Endodermal cell (in vitro differentiated cells): ENCODE measurements around the gene ANKRD31. TPM values are rescaled to one million over a fixed set of nuclear protein-coding genes. Genes with fewer than 3 reads are reported as not detected.
"Not testable (repeated sequence)": the region's sequence is repeated elsewhere in the genome, so short reads cannot be mapped to it uniquely, and the experiment has no call there.

Experiments
- DNase-seq: peaks from one replicate; pipeline ENCODE4 v3.0.0-alpha.2; 2017
- H3K27ac ChIP-seq: 2 replicates; pipeline ENCODE4 v1.5.1; 2013; ENCODE audit warnings: mild to moderate bottlenecking, low read depth, low read length, moderate library complexity
- H3K27me3 ChIP-seq: 2 replicates; pipeline ENCODE4 v1.6.1; 2013; ENCODE audit warnings: mild to moderate bottlenecking, low read length, moderate library complexity; ENCODE audit not compliant: insufficient read depth, control insufficient read depth, poor library complexity, severe bottlenecking
- H3K36me3 ChIP-seq: 2 replicates; pipeline ENCODE4 v1.7.0; 2013; ENCODE audit warnings: mild to moderate bottlenecking, low read length, moderate library complexity; ENCODE audit not compliant: control insufficient read depth, insufficient read depth
- H3K4me1 ChIP-seq: one replicate; pipeline ENCODE4 v1.7.0; 2013; ENCODE audit warnings: low read length; ENCODE audit not compliant: control insufficient read depth, insufficient read depth
- H3K4me3 ChIP-seq: 2 replicates; pipeline ENCODE4 v1.5.1; 2013; ENCODE audit warnings: mild to moderate bottlenecking, low read length, moderate library complexity
- H3K9ac ChIP-seq: 2 replicates; pipeline ENCODE4 v1.6.1; 2013; ENCODE audit warnings: mild to moderate bottlenecking, low read length, moderate library complexity; ENCODE audit not compliant: poor library complexity, severe bottlenecking; ENCODE audit errors: extremely low read depth
- H3K9me3 ChIP-seq: 2 replicates; pipeline ENCODE4 v1.6.1; 2013; ENCODE audit warnings: mild to moderate bottlenecking, low read length, moderate library complexity; ENCODE audit not compliant: control insufficient read depth
- H3K27ac Mint-ChIP-seq: 2 replicates; pipeline ENCODE4 v1.8.0; 2020; ENCODE audit warnings: mixed read lengths
- H3K27me3 Mint-ChIP-seq: 2 replicates; pipeline ENCODE4 v1.8.0; 2021; ENCODE audit warnings: mild to moderate bottlenecking, mixed read lengths; ENCODE audit not compliant: insufficient read depth
- H3K36me3 Mint-ChIP-seq: 2 replicates; pipeline ENCODE4 v1.8.0; 2020; ENCODE audit warnings: low read depth, mixed read lengths
- H3K4me1 Mint-ChIP-seq: 2 replicates; pipeline ENCODE4 v1.8.0; 2020; ENCODE audit warnings: mixed read lengths
- H3K4me3 Mint-ChIP-seq: 2 replicates; pipeline ENCODE4 v1.8.0; 2020; ENCODE audit warnings: mild to moderate bottlenecking, moderate library complexity, mixed read lengths
- H3K9me3 Mint-ChIP-seq: 2 replicates; pipeline ENCODE4 v1.8.0; 2020; ENCODE audit warnings: mild to moderate bottlenecking, mixed read lengths
- WGBS, 2 experiments: methylation state at CpG; one replicate each; pipeline versions ENCODE4 v1.1.5 to v1.1.7; 2013; ENCODE audit warnings: missing lambda C conversion rate in 2 of 2, mixed read lengths in 1 of 2; ENCODE audit not compliant: insufficient coverage in 1 of 2, insufficient read length in 1 of 2; 5-methylcytosine and 5-hydroxymethylcytosine counted together
- total RNA-seq, 2 donors: library from RNA; stranded (reverse); fragmentation: NEBNext Ultra II Directional in 1 of 2; extraction: Animal tissue kit (Norgen Biotek cat#: 25700) in 1 of 2; gene quantifications; 2 replicates in 1 of 2; 3 replicates in 1 of 2; pipeline ENCODE4 v1.2.1, GENCODE V29; 2021
- TF ChIP-seq, protein P1 (sequence below): fragments of 200-600 bp; sonication (generic); conservative IDR thresholded peaks from 2 replicates; pipeline ENCODE4 v1.5.0; 2021; ENCODE audit warnings: antibody characterized with exemption, mild to moderate bottlenecking

ANKRD31 gene
- total RNA-seq, 2 donors from 2014 or later, result 0.13 to 0.29 TPM

DNA sequence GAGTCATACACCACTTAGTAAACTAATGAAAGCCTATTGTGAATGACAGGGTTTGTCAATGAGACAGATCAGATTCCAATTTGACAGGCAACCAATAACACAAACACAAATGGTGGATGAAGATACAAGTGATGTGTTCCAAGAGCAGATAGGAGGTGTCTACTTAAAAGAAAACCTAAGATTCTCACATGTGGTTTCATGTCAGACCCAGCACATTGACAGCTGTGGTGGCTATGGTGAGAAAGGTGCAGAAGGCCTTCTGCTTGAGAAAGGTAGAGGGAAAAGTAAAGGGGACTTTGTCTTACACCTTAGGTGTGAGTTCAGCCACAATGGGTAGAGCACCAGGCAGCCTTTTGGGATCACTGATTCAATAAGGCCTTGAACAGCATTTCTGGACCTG is 11.2 kb downstream of the ANKRD31 start:
- no peak overlapping the region for H3K27ac ChIP-seq
- Mint-ChIP-seq H3K36me3 (no peaks in the 10 kb centered on the region), H3K4me3 (no peak overlapping the region), H3K27ac (no peak overlapping the region), H3K9me3 (peaks cover 6% of the 10 kb centered on the region), H3K27me3 (no peaks in the 10 kb centered on the region), H3K4me1 (no peaks in the 10 kb centered on the region)
- no peaks in the 10 kb centered on the region for H3K27me3 ChIP-seq
- no peak overlapping the region for H3K4me3 ChIP-seq
- no peak overlapping the region for H3K9ac ChIP-seq
- no peak for DNase-seq
- peaks cover 6% of the 10 kb centered on the region for H3K9me3 ChIP-seq
- H3K36me3 ChIP-seq, result no peaks in the 10 kb centered on the region
- TF ChIP-seq, protein P1, sequence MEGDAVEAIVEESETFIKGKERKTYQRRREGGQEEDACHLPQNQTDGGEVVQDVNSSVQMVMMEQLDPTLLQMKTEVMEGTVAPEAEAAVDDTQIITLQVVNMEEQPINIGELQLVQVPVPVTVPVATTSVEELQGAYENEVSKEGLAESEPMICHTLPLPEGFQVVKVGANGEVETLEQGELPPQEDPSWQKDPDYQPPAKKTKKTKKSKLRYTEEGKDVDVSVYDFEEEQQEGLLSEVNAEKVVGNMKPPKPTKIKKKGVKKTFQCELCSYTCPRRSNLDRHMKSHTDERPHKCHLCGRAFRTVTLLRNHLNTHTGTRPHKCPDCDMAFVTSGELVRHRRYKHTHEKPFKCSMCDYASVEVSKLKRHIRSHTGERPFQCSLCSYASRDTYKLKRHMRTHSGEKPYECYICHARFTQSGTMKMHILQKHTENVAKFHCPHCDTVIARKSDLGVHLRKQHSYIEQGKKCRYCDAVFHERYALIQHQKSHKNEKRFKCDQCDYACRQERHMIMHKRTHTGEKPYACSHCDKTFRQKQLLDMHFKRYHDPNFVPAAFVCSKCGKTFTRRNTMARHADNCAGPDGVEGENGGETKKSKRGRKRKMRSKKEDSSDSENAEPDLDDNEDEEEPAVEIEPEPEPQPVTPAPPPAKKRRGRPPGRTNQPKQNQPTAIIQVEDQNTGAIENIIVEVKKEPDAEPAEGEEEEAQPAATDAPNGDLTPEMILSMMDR, result no peak
- H3K4me1 ChIP-seq, result no peaks in the 10 kb centered on the region

GRCh38 chr5:75220787-75221186 is 15.9 kb downstream of the ANKRD31 start:
- not testable (repeated sequence) for H3K4me3 ChIP-seq, H3K4me1 ChIP-seq, H3K27me3 ChIP-seq, H3K9me3 ChIP-seq, H3K27ac Mint-ChIP-seq, H3K36me3 ChIP-seq, H3K4me3 Mint-ChIP-seq, H3K27me3 Mint-ChIP-seq, H3K36me3 Mint-ChIP-seq, DNase-seq, H3K9ac ChIP-seq, H3K27ac ChIP-seq, H3K4me1 Mint-ChIP-seq
- WGBS, 2 experiments, result 82 to 90% methylated on average over 1 to 2 of the region's 2 CpGs
- H3K9me3 Mint-ChIP-seq, result peaks cover 18% of the 10 kb centered on the region

DNA sequence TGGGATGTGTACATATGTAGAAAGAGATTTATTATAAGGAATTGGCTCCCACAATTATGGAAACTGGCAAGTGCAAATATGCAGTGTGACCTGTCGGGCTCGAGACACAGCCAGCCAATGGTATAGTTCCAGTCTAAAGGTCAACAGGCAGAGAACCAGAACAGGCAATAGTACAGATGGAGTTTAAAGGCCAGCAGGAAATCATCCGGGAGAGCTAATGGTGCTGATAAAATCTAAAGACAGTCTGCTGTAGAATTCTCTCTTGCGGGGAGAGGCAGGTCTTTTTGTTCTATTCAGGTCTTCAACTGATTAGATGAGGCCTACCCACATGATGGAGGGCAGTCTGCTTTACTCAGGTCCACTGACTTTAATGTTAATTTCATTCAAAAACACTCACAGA is 21.8 kb downstream of the ANKRD31 start:
- H3K9ac ChIP-seq, result no peak overlapping the region
- H3K4me1 ChIP-seq, result no peaks in the 10 kb centered on the region
- Mint-ChIP-seq H3K4me1 (no peaks in the 10 kb centered on the region), H3K27me3 (peaks cover 2% of the 10 kb centered on the region), H3K36me3 (no peaks in the 10 kb centered on the region), H3K27ac (no peak overlapping the region), H3K4me3 (no peak overlapping the region), H3K9me3 (peaks cover 12% of the 10 kb centered on the region)
- no peak overlapping the region for H3K4me3 ChIP-seq
- TF ChIP-seq, protein P1, result no peak
- no peak overlapping the region for H3K27ac ChIP-seq
- no peaks in the 10 kb centered on the region for H3K9me3 ChIP-seq
- H3K27me3 ChIP-seq, result no peaks in the 10 kb centered on the region
- H3K36me3 ChIP-seq, result no peaks in the 10 kb centered on the region
- DNase-seq, result no peak
- WGBS, 2 experiments, result 84 to 94% methylated on average over 4 of the region's 4 CpGs

GRCh38 chr5:75214409-75214808 is 22.3 kb downstream of the ANKRD31 start:
- TF ChIP-seq, protein P1, result no peak
- H3K4me1 Mint-ChIP-seq, result no peaks in the 10 kb centered on the region
- H3K4me1 ChIP-seq, result no peaks in the 10 kb centered on the region
- no peak overlapping the region for H3K27ac ChIP-seq
- no peaks in the 10 kb centered on the region for H3K36me3 ChIP-seq
- WGBS, 2 experiments, result 50% methylated on average over 2 of the region's 2 CpGs; no CpG with 5 or more reads in 1 of the 2 experiments
- peaks cover 12% of the 10 kb centered on the region for H3K9me3 Mint-ChIP-seq
- H3K4me3 Mint-ChIP-seq, result no peak overlapping the region
- no peak overlapping the region for H3K27ac Mint-ChIP-seq
- H3K36me3 Mint-ChIP-seq, result no peaks in the 10 kb centered on the region
- no peaks in the 10 kb centered on the region for H3K27me3 ChIP-seq
- DNase-seq, result no peak
- H3K27me3 Mint-ChIP-seq, result peaks cover 2% of the 10 kb centered on the region
- H3K9me3 ChIP-seq, result no peaks in the 10 kb centered on the region
- H3K9ac ChIP-seq, result no peak overlapping the region
- H3K4me3 ChIP-seq, result no peak overlapping the region
